ENCODE data around the gene TMEM17.

TMEM17 gene

DNA sequence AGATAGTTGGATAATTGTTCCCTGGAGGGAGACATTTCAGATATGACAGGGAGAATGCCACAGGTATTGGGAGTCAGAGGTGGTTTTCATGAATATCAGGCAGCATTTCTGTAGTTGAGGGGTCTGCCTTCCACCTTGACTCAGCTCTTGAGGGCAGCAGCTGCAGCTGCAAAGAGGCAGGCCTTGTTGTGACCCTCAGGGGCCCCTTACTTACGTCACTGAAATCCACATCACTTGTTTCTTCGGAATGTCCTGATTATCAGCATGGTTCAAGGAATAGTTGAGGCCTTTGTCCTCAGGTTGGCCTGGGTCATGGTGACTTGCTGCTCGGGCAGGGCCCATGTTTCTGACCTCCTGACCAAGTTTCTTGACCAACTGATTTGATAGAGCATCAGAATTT, 46.9 kb downstream of the TMEM17 start:
- H3K27me3 Mint-ChIP-seq (ENCODE audit: low read depth, poor library complexity): peaks cover 30% of the 10 kb centered on the region
- no peak for DNase-seq
- TF ChIP-seq, protein P1, sequence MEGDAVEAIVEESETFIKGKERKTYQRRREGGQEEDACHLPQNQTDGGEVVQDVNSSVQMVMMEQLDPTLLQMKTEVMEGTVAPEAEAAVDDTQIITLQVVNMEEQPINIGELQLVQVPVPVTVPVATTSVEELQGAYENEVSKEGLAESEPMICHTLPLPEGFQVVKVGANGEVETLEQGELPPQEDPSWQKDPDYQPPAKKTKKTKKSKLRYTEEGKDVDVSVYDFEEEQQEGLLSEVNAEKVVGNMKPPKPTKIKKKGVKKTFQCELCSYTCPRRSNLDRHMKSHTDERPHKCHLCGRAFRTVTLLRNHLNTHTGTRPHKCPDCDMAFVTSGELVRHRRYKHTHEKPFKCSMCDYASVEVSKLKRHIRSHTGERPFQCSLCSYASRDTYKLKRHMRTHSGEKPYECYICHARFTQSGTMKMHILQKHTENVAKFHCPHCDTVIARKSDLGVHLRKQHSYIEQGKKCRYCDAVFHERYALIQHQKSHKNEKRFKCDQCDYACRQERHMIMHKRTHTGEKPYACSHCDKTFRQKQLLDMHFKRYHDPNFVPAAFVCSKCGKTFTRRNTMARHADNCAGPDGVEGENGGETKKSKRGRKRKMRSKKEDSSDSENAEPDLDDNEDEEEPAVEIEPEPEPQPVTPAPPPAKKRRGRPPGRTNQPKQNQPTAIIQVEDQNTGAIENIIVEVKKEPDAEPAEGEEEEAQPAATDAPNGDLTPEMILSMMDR (IDR thresholded peaks at IDR 0.05): no peak
- peaks cover 24% of the 10 kb centered on the region for H3K4me1 Mint-ChIP-seq
- H3K9me3 Mint-ChIP-seq: no peaks in the 10 kb centered on the region
- H3K27ac Mint-ChIP-seq: no peak overlapping the region
- no peak overlapping the region for H3K4me3 Mint-ChIP-seq
- no peaks in the 10 kb centered on the region for H3K36me3 Mint-ChIP-seq (ENCODE audit: low read depth)

DNA sequence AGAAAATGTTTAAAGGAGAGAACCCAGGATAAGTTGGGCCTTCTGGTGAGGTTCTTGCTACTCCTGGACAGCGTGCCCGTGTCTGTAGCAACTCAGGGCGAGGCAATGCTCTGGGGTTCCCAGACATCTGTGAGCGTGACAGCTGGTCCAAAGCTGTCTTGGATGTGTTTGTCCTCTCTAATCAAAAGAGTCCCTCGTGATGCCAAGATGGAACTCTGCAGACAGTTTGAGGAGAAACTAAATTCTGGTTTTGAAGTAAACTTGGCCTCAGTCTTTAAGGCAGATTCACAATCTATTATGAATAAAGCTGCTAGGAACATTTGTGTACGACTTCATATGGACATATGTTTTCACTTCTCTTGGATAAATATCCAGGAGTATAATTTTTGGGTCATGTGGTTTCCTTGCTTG, 47.3 kb downstream of the TMEM17 start:
- peaks cover 30% of the 10 kb centered on the region for H3K27me3 Mint-ChIP-seq (ENCODE audit: low read depth, poor library complexity)
- no peak for DNase-seq
- H3K4me3 Mint-ChIP-seq: no peak overlapping the region
- peaks cover 20% of the 10 kb centered on the region for H3K4me1 Mint-ChIP-seq
- H3K36me3 Mint-ChIP-seq (ENCODE audit: low read depth): no peaks in the 10 kb centered on the region
- H3K27ac Mint-ChIP-seq: no peak overlapping the region
- no peaks in the 10 kb centered on the region for H3K9me3 Mint-ChIP-seq
- TF ChIP-seq, protein P1 (IDR thresholded peaks at IDR 0.05): no peak

DNA sequence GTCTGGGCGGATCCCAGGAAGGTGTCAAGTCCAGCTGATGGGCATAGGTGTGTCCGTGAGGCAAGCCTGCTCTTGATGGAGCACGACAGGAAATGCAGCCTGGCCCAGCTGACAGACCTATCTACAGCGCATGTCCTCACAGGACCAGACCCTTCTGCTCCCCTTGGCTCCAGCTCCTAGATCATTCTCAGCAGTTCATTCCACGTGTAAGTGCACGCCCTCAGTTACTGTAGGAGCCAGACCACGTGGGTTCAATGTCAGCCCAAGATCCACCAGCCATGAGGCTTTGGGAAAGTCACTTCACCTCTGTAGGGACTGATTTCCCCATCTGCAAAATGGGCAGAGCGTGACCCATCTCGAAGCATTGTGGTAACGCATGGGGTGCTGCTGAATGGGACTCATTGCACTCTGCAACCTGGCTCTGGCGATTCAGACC, 47.8 kb downstream of the TMEM17 start:
- Mint-ChIP-seq H3K36me3 (ENCODE audit: low read depth) (no peaks in the 10 kb centered on the region), H3K9me3 (no peaks in the 10 kb centered on the region), H3K27ac (no peak overlapping the region), H3K27me3 (ENCODE audit: low read depth, poor library complexity) (peaks cover 30% of the 10 kb centered on the region), H3K4me3 (no peak overlapping the region), H3K4me1 (peaks cover 16% of the 10 kb centered on the region)
- DNase-seq: no peak
- TF ChIP-seq, protein P1 (IDR thresholded peaks at IDR 0.05): no peak

DNA sequence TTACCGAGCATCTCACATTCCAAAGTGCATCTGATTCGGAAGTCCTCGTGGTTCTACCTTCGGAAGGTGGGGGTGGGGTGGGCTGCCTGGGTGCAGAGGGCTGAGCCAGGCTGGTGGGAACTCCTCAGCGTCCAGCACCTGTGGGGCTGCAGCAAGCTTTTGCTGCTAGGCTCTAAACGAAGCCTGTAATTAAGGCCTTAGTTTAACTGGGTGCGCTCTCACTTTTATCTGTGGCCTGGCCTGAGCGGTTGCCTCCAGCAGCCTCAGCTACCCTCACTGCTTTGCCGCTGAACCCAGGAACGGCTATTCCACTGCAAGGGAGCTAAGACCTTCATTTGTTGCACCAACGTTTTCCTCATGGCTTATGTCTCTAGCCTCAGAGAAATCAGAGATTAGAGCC, 48.4 kb downstream of the TMEM17 start:
- Mint-ChIP-seq H3K4me3 (peak overlapping the region; percentile 75), H3K27me3 (ENCODE audit: low read depth, poor library complexity) (peaks cover 27% of the 10 kb centered on the region), H3K27ac (no peak overlapping the region), H3K4me1 (peaks cover 9% of the 10 kb centered on the region), H3K36me3 (ENCODE audit: low read depth) (no peaks in the 10 kb centered on the region), H3K9me3 (no peaks in the 10 kb centered on the region)
- TF ChIP-seq, protein P1 (IDR thresholded peaks at IDR 0.05): no peak
- no peak for DNase-seq

DNA sequence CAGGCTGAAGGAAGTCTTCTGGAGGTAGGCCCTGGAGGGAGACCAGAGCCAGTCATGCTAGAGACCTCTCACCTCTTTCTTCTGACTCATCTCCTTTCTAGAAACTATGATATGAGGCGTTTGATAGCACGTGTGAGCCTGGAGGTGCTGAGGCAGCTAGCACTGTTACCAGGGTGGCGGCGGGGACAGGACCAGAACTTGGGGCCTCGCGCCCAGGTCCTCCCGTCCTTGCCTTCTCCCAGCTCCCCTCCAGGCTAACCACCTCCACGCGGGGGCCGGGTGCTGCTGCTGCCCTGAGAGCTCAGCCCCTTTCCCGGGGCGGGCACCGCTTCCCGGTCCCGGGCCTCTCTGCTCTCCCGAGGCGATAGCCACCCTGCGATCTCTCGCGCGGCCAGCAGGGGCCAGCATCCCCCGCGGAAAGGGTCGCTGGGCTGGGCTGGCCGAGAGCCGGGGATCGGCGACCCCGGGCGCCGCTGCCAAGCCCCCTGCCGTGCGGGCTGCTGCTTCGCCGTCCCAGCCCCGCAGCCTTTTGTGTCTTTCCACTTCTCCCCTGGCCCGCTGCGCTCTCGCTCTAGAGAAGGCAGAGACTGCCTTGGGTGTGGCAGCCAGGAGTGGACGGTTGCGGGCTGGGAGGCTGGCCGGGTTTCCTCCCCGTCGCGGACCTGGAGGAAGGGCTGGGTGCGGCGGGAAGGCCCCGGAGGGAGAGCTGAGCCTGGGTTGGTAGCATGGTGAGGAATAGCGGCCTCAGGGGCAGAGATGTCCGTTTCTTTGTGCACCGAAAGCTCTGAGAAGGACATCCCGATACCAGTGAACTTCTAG, 49.1 kb downstream of the TMEM17 start:
- Mint-ChIP-seq H3K27me3 (ENCODE audit: low read depth, poor library complexity) (peaks cover 27% of the 10 kb centered on the region), H3K27ac (no peak overlapping the region), H3K9me3 (no peaks in the 10 kb centered on the region), H3K4me1 (peaks cover 9% of the 10 kb centered on the region), H3K36me3 (ENCODE audit: low read depth) (no peaks in the 10 kb centered on the region), H3K4me3 (peak overlapping the region; percentile 75)
- peak; percentile 94 for DNase-seq
- TF ChIP-seq, protein P1 (IDR thresholded peaks at IDR 0.05): peak; percentile 95
